CD4-positive, alpha-beta T cell treated with Interleukin-12 subunit alpha and Interleukin-12 subunit beta, for 1 hour (primary cell): ENCODE results near the gene CLMN.

Experiments
- DNase-seq: peaks from one replicate; pipeline ENCODE4 v3.0.0-alpha.2; 2020

CLMN gene

DNA sequence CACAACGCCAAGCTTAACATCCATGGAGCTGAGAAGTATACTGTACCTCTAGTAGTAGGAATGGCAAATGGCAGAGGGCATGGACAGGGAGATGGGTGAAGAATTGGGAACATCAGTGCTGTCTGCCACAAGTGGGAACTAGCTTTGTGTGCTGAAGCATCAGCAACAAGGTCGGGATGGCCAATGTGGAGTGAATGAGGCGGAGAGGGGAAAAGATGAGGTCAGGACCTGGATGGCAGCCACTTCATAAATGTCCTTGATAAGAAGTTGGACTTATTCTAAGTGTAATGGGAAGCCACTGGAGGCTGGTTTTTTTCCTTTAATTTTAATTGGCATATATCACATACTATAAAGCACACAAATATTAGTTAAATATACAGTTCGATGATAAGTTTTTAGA lies 21.9 kb upstream of the CLMN start:
- no peak for DNase-seq

- no peak for DNase-seq
These were observed 21.4 kb upstream of the CLMN start for GRCh38 chr14:95341115-95341514.

DNA sequence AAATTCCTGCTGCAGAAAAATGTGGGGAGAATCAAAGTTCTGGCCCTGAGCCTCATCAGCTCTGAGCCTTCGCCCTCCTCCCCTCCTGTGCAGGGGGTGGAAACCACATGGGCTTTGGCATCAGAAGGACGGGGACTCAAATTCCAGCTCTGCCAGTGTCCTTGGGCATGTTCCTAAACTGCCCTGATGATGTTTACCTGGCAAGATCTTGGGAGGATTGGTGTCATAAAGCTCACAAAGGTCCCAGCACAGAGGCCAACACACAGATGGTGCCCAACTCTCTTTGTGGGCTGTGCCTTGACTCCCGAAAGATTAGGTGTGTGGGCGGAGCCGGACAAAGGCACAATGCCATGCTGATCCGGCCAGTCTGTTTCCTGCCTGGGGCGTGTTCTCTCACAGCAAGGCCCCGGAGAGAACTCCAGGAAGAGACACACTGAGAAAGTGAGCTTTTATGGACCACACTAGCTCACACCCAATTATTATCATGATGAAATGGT lies 20.5 kb upstream of the CLMN start:
- no peak for DNase-seq

GRCh38 chr14:95339301-95339865 lies 19.7 kb upstream of the CLMN start:
- no peak for DNase-seq

DNA sequence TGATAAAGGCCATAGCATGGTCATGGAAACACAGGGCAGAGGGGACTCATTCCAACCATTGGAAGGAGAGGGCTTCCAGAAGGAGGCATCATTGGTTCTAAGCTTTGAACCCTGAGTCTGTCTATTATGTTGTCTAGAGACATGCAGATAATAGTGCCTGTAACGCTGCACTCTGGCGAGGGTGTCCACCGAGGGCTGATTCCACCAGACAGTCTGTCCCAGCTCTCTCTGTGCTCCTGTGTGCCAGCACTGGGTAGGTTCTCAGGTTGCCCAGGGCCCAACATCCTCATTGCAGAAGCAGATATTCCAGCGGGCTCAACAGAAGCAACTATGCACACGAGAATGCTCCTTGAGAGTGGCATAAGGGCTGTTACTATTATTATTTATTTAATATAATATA lies 18.7 kb upstream of the CLMN start:
- DNase-seq, result no peak

- no peak for DNase-seq
These were observed 17.4 kb upstream of the CLMN start for GRCh38 chr14:95337041-95337595.

- DNase-seq, result no peak
These were observed 16.6 kb upstream of the CLMN start for GRCh38 chr14:95336192-95336760.

GRCh38 chr14:95335071-95335470 lies 15.4 kb upstream of the CLMN start:
- DNase-seq, result no peak

DNA sequence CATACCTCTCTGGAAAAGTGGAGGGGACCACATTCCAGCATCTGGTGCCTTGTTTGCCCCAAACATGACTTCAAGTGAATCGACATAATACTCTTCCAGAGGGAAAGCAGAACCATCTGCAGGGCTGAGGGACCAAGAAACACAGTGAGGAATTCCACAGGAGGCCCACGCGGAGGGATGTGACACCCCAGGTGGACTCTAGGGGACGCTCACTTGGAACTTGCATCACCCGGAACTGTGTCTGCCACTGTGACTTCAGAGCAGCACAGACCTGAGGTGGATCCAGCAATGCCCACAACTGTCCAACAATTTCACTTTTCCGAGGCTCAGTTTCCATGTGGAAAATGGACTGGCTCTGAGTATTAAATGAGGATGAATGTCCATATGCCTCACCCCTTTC lies 14.3 kb upstream of the CLMN start:
- no peak for DNase-seq

DNA sequence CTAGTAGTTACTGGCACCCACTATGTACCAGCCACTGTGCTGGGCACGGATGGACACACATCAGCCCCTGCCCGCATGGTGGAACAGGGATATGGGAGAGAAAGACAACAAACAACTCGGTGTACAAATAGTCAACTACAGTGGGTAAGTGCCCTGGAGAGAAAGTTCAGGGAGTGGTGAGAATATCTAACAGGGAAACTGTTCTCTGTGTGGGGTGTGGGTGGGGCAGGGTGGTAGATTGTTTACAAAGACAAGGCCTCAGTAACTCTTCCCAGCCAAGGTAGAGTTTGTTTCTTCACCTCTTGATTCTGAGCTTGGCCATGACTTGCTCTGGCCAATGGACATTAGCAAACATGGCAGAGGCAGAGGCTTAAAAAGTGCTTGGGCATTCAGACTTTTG lies 12.9 kb upstream of the CLMN start:
- no peak for DNase-seq

GRCh38 chr14:95331708-95332408 lies 12.2 kb upstream of the CLMN start:
- no peak for DNase-seq

DNA sequence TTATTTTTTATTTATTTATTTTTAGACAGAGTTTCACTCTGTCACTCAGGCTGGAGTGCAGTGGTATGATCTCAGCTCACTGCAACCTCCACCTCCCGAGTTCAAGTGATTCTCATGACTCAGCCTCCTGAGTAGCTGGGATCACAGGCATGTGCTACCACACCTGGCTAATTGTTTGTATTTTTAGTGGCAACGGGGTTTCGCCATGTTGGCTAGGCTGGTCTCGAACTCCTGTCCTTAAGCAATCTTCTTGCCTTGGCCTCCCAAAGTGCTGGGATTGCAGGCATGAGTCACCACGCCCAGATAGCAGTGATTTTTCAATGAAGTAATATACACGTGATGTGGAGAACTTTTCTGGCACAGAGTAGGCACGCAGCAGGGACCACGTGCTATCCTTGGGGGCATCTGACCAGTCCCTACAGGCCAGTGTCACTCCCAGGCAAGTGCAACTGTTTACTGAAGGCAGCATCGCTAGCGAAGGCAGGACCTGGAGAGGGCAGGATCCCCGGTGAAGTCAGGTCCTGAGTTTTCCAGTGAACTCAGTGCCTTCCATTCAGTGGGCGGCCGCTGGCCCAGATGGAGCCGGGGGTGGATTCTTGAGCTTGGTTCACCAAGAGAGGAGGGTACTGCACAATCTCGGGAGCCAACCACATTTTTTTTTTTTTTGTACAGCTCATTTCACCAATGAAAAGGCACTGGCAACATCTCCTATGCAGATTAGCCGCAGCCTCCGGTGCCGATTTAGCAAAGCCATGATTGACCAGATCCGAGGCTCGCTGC lies 11.1 kb upstream of the CLMN start:
- no peak for DNase-seq

- DNase-seq, result no peak
These were observed 10.2 kb upstream of the CLMN start for GRCh38 chr14:95329941-95330340.

DNA sequence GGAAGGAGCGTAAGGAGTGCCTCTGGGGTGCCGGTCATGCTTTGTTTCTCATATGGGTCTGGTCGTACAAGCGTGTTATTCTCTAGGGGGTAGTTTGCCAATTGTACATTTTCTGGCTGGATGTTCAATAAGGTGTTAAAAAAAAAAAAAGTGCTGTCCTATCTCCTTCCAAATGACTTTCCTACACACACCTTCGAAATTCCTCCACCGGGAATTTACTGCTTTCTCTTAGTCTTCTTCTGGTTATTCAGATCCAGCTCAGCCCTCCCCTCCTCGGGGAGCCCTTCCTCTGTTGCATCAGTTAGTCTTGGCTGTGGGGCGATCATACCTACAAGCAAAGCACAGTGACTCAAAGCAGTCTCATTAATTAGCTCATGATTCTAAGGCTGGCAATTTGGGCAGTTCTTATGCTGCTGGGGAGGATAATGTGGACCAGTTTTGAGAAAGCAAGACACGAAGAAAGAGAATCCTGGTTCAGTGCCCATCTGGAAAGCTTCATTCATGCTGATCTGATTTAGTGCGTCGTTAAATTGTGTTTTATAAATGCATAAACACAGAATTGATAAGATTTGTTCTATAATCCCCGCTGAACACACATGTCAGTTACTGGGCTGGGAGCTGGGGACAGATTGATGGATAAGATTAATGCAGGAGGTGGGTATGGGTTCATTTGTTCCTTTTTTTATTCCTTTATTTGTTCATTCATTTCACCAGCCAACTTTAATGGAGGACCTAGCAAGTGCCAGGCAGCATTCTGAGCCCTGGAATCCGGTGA lies 9.2 kb upstream of the CLMN start:
- no peak for DNase-seq

DNA sequence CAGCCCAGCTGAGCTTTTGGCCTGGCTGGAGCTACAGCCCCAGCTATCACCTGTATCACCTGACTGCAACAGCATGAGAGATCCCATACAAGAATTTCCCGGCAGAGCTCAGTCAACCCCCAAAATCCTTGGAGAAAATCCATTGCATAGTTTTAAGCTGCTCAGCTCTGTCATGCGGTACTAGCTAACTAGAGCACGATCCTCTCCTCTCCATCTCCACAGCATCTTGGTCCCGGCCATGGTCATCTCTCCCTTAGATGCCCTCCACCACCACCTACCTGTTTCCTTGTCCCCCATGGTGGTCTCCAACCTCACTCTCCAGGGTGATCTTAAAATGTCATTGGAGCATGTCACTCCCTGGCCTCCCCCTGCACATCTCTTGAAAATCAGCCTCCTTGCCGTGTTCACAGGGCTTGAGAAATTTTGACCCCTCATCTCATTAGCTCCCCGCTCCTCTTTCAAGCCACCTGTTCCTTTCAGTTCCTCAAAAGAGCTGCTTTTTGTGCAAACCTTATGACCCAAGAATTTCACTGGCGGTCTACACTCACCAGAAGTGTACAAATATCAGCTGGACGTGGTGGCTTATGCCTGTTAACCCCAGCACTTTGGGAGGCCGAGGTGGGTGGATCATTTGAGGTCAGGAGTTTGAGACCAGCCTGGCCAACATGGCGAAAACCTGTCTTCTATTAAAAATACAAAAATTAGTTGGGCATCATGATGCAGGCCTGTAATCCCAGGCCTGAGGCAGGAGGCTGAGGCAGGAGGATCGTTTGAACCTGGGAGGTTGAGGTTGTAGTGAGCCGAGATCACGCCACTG lies 8.1 kb upstream of the CLMN start:
- no peak for DNase-seq

- no peak for DNase-seq
These were observed 7.3 kb upstream of the CLMN start for GRCh38 chr14:95326987-95327386.

DNA sequence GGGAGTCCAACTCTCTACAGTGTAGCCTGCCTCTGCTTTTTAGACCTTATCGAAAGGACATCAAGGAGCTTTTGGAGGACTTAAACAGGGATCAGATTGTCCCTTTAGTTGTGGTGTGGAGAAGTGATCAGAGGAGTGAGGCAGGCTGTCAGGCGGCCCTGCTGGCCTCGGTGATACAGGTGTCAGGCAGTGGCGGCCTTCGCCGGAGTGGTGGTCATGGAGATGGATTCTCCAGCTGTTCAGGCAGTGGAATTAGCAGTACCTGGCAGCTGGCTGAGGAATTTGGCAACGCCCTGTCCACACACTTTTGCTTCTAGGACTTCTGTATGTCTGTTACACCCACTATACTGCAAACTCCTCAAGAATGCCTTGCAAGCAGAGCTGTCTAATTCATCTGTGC lies 4.2 kb upstream of the CLMN start:
- no peak for DNase-seq

DNA sequence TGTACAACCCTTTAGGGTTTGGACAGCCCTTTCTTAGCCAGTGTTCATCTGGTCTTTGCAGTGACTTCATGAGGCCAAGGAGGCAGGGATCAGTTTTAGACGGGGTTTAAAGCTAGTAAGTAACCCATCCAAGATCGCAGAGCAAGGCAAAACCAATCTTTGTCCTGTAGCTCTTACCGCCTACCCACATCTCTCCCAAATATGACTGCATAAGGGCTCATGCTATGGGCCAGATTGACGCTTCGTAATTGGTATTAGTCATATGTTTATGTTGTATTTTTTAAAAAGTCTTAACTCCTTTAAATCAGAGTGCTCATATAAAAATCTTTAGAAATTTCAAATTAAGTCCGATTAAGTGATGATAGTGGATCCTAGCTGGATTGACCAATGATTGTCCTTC lies 3.7 kb upstream of the CLMN start:
- DNase-seq, result no peak

DNA sequence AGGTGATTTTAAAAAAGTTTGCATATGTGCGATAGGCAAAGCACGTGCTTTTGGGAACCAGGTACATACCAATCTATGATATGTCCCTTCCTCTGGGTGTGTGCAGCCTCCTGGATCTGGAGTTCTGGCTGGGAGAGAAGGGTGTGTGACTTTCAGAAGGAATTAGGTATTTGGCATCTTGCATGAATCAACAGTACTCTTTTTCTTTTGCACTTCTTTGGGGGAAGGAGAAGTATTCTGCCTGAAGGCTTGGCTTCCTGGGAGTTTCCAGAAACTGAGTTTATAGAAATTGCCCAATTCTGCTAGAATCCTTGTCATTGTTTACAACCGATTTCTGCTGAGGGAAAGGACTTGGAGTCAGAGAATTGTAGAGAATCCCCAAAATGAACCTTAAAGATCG lies 2.9 kb upstream of the CLMN start:
- no peak for DNase-seq

GRCh38 chr14:95321693-95322455 lies 2.2 kb upstream of the CLMN start:
- DNase-seq, result no peak
